CD4-positive, alpha-beta T cell treated with Interleukin-4 for 1 hour (primary cell): ENCODE results near the gene PFDN1.
"Not testable (repeated sequence)": the region's sequence is repeated elsewhere in the genome, so short reads cannot be mapped to it uniquely, and the experiment has no call there.

Source experiments
- DNase-seq, 2 donors: peaks; one replicate each; pipeline ENCODE4 v3.0.0-alpha.2; 2020 to 2022

PFDN1 gene

GRCh38 chr5:140207250-140207964 lies 95.5 kb downstream of the PFDN1 start:
- DNase-seq = no peak

GRCh38 chr5:140205952-140206351 lies 96.9 kb downstream of the PFDN1 start:
- no peak for DNase-seq

- DNase-seq = no peak
Measured at GRCh38 chr5:140205216-140205615, 97.7 kb downstream of the PFDN1 start.

GRCh38 chr5:140202610-140203009 lies 100.3 kb downstream of the PFDN1 start:
- no peak for DNase-seq

GRCh38 chr5:140202078-140202477 lies 100.8 kb downstream of the PFDN1 start:
- no peak for DNase-seq

GRCh38 chr5:140198915-140199314 lies 104.0 kb downstream of the PFDN1 start:
- not testable (repeated sequence) for DNase-seq

- DNase-seq = no peak
Measured at GRCh38 chr5:140197023-140197422, 105.9 kb downstream of the PFDN1 start.

GRCh38 chr5:140196115-140196814 lies 106.6 kb downstream of the PFDN1 start:
- DNase-seq = no peak
